HEK293 (cell line): Measurements from ENCODE around the gene GLI1.

Experiments used
- BCL6B ChIP-seq: fragments of 450-650 bp; formaldehyde crosslinking; IDR thresholded peaks from 2 replicates; pipeline ENCODE4 v1.5.1; 2017; ENCODE audit warnings: missing biosample characterization, missing genetic modification characterization
- MYNN ChIP-seq: fragments of 450-650 bp; formaldehyde crosslinking; IDR thresholded peaks from 2 replicates; pipeline ENCODE4 v1.5.1; 2016; ENCODE audit warnings: missing biosample characterization, missing genetic modification characterization, borderline replicate concordance
- MZF1 ChIP-seq: fragments of 450-650 bp; formaldehyde crosslinking; IDR thresholded peaks from 2 replicates; pipeline ENCODE4 v1.5.1; 2017; ENCODE audit warnings: missing biosample characterization, missing genetic modification characterization, borderline replicate concordance
- OVOL3 ChIP-seq: fragments of 450-650 bp; formaldehyde crosslinking; IDR thresholded peaks from 2 replicates; pipeline ENCODE4 v1.5.1; 2016; ENCODE audit warnings: missing biosample characterization, missing genetic modification characterization
- PRDM2 ChIP-seq: fragments of 450-650 bp; formaldehyde crosslinking; IDR thresholded peaks from 2 replicates; pipeline ENCODE4 v1.5.1; 2016; ENCODE audit warnings: missing biosample characterization, missing genetic modification characterization, borderline replicate concordance
- SCRT1 ChIP-seq: fragments of 450-650 bp; formaldehyde crosslinking; IDR thresholded peaks from 2 replicates; pipeline ENCODE4 v1.5.1; 2016; ENCODE audit warnings: missing biosample characterization, missing genetic modification characterization, borderline replicate concordance
- SP3 ChIP-seq: fragments of 450-650 bp; formaldehyde crosslinking; IDR thresholded peaks from 2 replicates; pipeline ENCODE4 v1.5.1; 2016; ENCODE audit warnings: missing biosample characterization, missing genetic modification characterization
- ZBTB1 ChIP-seq: fragments of 450-650 bp; formaldehyde crosslinking; IDR thresholded peaks from 2 replicates; pipeline ENCODE4 v1.5.1; 2016; ENCODE audit warnings: missing biosample characterization, missing genetic modification characterization
- ZBTB20 ChIP-seq: fragments of 450-650 bp; formaldehyde crosslinking; IDR thresholded peaks from 2 replicates; pipeline ENCODE4 v1.5.1; 2016; ENCODE audit warnings: missing biosample characterization, missing genetic modification characterization
- ZFHX2 ChIP-seq: fragments of 450-650 bp; formaldehyde crosslinking; conservative IDR thresholded peaks from 2 replicates; pipeline ENCODE4 v1.5.1; 2016; ENCODE audit warnings: missing biosample characterization, missing genetic modification characterization
- ZFP69B ChIP-seq: fragments of 450-650 bp; formaldehyde crosslinking; IDR thresholded peaks from 2 replicates; pipeline ENCODE4 v1.5.1; 2016; ENCODE audit warnings: missing biosample characterization, missing genetic modification characterization
- ZNF10 ChIP-seq: fragments of 450-650 bp; formaldehyde crosslinking; IDR thresholded peaks from 2 replicates; pipeline ENCODE4 v1.5.1; 2017; ENCODE audit warnings: missing biosample characterization, missing genetic modification characterization
- ZNF132 ChIP-seq: fragments of 450-650 bp; formaldehyde crosslinking; IDR thresholded peaks from 2 replicates; pipeline ENCODE4 v1.5.1; 2017; ENCODE audit warnings: missing biosample characterization, missing genetic modification characterization, borderline replicate concordance
- ZNF26 ChIP-seq: fragments of 450-650 bp; formaldehyde crosslinking; IDR thresholded peaks from 2 replicates; pipeline ENCODE4 v1.5.1; 2016; ENCODE audit warnings: missing biosample characterization, missing genetic modification characterization
- ZNF280C ChIP-seq: fragments of 450-650 bp; formaldehyde crosslinking; IDR thresholded peaks from 2 replicates; pipeline ENCODE4 v1.5.1; 2016; ENCODE audit warnings: missing biosample characterization, missing genetic modification characterization
- ZNF335 ChIP-seq: fragments of 450-650 bp; formaldehyde crosslinking; conservative IDR thresholded peaks from 2 replicates; pipeline ENCODE4 v1.5.1; 2016; ENCODE audit warnings: missing biosample characterization, missing genetic modification characterization
- ZNF692 ChIP-seq: fragments of 450-650 bp; formaldehyde crosslinking; IDR thresholded peaks from 2 replicates; pipeline ENCODE4 v1.5.1; 2016; ENCODE audit warnings: missing biosample characterization, missing genetic modification characterization
- TF ChIP-seq, protein P1 (sequence below): fragments of 450-650 bp; formaldehyde crosslinking; IDR thresholded peaks from 2 replicates; pipeline ENCODE4 v1.5.1; 2016; ENCODE audit warnings: missing biosample characterization, missing genetic modification characterization
- TF ChIP-seq, protein P2 (sequence below): fragments of 450-650 bp; formaldehyde crosslinking; IDR thresholded peaks from 2 replicates; pipeline ENCODE4 v1.5.1; 2016; ENCODE audit warnings: missing biosample characterization, missing genetic modification characterization
- TF ChIP-seq, protein P3 (sequence below): fragments of 450-650 bp; formaldehyde crosslinking; IDR thresholded peaks from 2 replicates; pipeline ENCODE4 v1.5.1; 2017; ENCODE audit warnings: missing biosample characterization, missing genetic modification characterization

Gene GLI1

GRCh38 chr12:57461276-57461916 is 1.8 kb downstream of the GLI1 start (continued):
- TF ChIP-seq PRDM2 (no peak), ZNF26 (tag by site-specific recombination) (no peak), ZNF692 (tag by site-specific recombination) (peak; percentile 57; the same call in 1 of the 2 replicates), ZNF335 (tag by site-specific recombination) (peak; percentile 85), MZF1 (tag by site-specific recombination) (no peak), MYNN (tag by site-specific recombination) (no peak), ZFP69B (tag by site-specific recombination) (peak; percentile 61; the same call in 1 of the 2 replicates), OVOL3 (no peak), SP3 (tag by site-specific recombination) (peak; percentile 92), ZNF10 (tag by site-specific recombination) (no peak), ZNF280C (tag by site-specific recombination) (no peak), ZNF132 (tag by site-specific recombination) (no peak), BCL6B (tag by site-specific recombination) (no peak), SCRT1 (no peak), ZFHX2 (tag by site-specific recombination) (no peak), ZBTB20 (tag by site-specific recombination) (peak; percentile 62; the same call in 1 of the 2 replicates), ZBTB1 (tag by site-specific recombination) (no peak)
- TF ChIP-seq, protein P1, sequence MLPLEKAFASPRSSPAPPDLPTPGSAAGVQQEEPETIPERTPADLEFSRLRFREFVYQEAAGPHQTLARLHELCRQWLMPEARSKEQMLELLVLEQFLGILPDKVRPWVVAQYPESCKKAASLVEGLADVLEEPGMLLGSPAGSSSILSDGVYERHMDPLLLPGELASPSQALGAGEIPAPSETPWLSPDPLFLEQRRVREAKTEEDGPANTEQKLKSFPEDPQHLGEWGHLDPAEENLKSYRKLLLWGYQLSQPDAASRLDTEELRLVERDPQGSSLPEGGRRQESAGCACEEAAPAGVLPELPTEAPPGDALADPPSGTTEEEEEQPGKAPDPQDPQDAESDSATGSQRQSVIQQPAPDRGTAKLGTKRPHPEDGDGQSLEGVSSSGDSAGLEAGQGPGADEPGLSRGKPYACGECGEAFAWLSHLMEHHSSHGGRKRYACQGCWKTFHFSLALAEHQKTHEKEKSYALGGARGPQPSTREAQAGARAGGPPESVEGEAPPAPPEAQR (tag by site-specific recombination), result peak; percentile 52; the same call in 1 of the 2 replicates
- TF ChIP-seq, protein P2, sequence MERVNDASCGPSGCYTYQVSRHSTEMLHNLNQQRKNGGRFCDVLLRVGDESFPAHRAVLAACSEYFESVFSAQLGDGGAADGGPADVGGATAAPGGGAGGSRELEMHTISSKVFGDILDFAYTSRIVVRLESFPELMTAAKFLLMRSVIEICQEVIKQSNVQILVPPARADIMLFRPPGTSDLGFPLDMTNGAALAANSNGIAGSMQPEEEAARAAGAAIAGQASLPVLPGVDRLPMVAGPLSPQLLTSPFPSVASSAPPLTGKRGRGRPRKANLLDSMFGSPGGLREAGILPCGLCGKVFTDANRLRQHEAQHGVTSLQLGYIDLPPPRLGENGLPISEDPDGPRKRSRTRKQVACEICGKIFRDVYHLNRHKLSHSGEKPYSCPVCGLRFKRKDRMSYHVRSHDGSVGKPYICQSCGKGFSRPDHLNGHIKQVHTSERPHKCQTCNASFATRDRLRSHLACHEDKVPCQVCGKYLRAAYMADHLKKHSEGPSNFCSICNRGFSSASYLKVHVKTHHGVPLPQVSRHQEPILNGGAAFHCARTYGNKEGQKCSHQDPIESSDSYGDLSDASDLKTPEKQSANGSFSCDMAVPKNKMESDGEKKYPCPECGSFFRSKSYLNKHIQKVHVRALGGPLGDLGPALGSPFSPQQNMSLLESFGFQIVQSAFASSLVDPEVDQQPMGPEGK (tag by site-specific recombination), result peak; percentile 97
- TF ChIP-seq, protein P3, sequence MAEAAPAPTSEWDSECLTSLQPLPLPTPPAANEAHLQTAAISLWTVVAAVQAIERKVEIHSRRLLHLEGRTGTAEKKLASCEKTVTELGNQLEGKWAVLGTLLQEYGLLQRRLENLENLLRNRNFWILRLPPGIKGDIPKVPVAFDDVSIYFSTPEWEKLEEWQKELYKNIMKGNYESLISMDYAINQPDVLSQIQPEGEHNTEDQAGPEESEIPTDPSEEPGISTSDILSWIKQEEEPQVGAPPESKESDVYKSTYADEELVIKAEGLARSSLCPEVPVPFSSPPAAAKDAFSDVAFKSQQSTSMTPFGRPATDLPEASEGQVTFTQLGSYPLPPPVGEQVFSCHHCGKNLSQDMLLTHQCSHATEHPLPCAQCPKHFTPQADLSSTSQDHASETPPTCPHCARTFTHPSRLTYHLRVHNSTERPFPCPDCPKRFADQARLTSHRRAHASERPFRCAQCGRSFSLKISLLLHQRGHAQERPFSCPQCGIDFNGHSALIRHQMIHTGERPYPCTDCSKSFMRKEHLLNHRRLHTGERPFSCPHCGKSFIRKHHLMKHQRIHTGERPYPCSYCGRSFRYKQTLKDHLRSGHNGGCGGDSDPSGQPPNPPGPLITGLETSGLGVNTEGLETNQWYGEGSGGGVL, result peak; percentile 94
